Aorta (tissue), 5 donors: ENCODE results near the gene RUVBL1. TPM values are rescaled to one million over a fixed set of nuclear protein-coding genes. Genes with fewer than 3 reads are reported as not detected.

Experiments used
- ATAC-seq: fragments of 200-7000 bp; cut with Tn5 transposase; one replicate; pipeline ENCODE4 v1.9.1; 2022; ENCODE audit warnings: moderate library complexity; ENCODE audit not compliant: low FRiP score
- DNase-seq, 2 donors: peaks; one replicate each; pipeline ENCODE4 v3.0.0-alpha.2; 2020
- H3K27ac ChIP-seq, 2 donors: one replicate each; pipeline ENCODE4 v1.5.1; 2013; ENCODE audit warnings: low read length in 2 of 2, mild to moderate bottlenecking in 2 of 2, moderate library complexity in 2 of 2, control low read depth in 1 of 2, inconsistent platforms in 1 of 2, low read depth in 1 of 2
- H3K27me3 ChIP-seq, 2 donors: one replicate each; pipeline ENCODE4 v1.6.1; 2013; ENCODE audit warnings: control low read depth in 1 of 2, low read length in 1 of 2, mild to moderate bottlenecking in 1 of 2, moderate library complexity in 1 of 2; ENCODE audit not compliant: insufficient read depth in 2 of 2, control insufficient read depth in 1 of 2
- H3K36me3 ChIP-seq, 2 donors: one replicate each; pipeline ENCODE4 v1.6.1; 2013; ENCODE audit warnings: control low read depth in 1 of 2, low read length in 1 of 2, mild to moderate bottlenecking in 1 of 2; ENCODE audit not compliant: insufficient read depth in 2 of 2, control insufficient read depth in 1 of 2
- H3K4me1 ChIP-seq, 2 donors: one replicate each; pipeline ENCODE4 v1.6.1; 2013; ENCODE audit warnings: low read length in 2 of 2, control low read depth in 1 of 2, mild to moderate bottlenecking in 1 of 2, moderate library complexity in 1 of 2; ENCODE audit not compliant: insufficient read depth in 2 of 2, control insufficient read depth in 1 of 2
- H3K4me3 ChIP-seq, 2 donors: one replicate each; pipeline ENCODE4 v1.5.1; 2013; ENCODE audit warnings: low read length in 2 of 2, control low read depth in 1 of 2, mild to moderate bottlenecking in 1 of 2
- H3K9me3 ChIP-seq: one replicate; pipeline ENCODE4 v1.6.1; 2013; ENCODE audit warnings: mild to moderate bottlenecking, low read length; ENCODE audit not compliant: control insufficient read depth
- WGBS, 2 donors: extraction: QIAGEN DNeasy Blood & Tissue Kit; methylation state at CpG; one replicate each; pipeline ENCODE4 v1.1.7; 2013; 5-methylcytosine and 5-hydroxymethylcytosine counted together
- intact Hi-C, 2 donors: fragments of 100-400 bp; cut with DNase I; formaldehyde crosslinking; loops; one replicate each; pipeline versions ENCODE4 v1.14.2 to v1.15.0; 2022
- polyA plus RNA-seq, 2 donors: library from polyadenylated mRNA; stranded (reverse); fragments of 200-250 nt; gene quantifications; one replicate each; pipeline ENCODE4 v1.2.3, GENCODE V29; 2013
- total RNA-seq, 2 donors: library from RNA; stranded (reverse); fragmentation: NEBNext Ultra II Directional; extraction: Animal tissue kit (Norgen Biotek cat#: 25700); gene quantifications; one replicate each; pipeline ENCODE4 v1.2.1, GENCODE V29; 2021
- donor health status: healthy with polysubstance abuse.
- donor health status: Bipolar disorder and iron deficiency.
- donor health status: DM: no; HTN: no; CAD: no.
- donor health status: DM: no; HTN: no; CAD: no.
- donor health status: DM: yes; HTN: yes; CAD: no.

RUVBL1 gene
- total and polyA plus RNA-seq, 4 donors = 12.3 to 18.5 (median 16.5) TPM

DNA sequence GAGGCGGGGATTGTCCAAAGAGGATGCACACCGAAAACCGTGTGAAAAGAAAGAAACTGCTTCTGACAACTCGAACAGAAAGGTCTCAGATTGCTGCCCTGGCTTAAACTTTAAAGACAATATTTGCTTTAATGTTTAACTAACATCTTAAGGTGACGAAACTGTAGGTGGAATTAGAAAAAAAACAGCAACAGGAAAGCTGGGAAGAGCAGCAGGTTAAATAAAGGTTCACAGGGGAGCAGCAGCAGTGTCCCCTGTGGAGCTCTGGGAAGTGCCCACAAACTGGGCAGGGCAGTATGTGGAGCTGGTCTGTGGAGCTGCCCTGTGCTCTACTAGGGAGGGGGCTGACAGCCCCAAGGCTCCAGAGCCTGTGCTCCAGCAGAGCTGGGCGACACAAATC is 25.4 kb downstream of the RUVBL1 start:
- 90 to 92% methylated on average over 6 of the region's 6 CpGs for WGBS, 2 donors
- Histone ChIP-seq H3K27me3 (no peaks in the 10 kb centered on the region), H3K27ac (no peak overlapping the region), H3K9me3 (no peaks in the 10 kb centered on the region), H3K4me3 (no peak overlapping the region), H3K36me3 (peaks cover 0 to 7% of the 10 kb centered on the region in 2 donors), H3K4me1 (no peaks in the 10 kb centered on the region)
- ATAC-seq = no peak
- intact Hi-C loops = loop anchor here (5.0 to 10.0 kb wide), 2 partner anchors 34 to 507 kb away; no protein-coding TSS in a partner anchor
- DNase-seq = no peak

GRCh38 chr3:128095222-128095703 is 28.3 kb downstream of the RUVBL1 start:
- Histone ChIP-seq H3K36me3 (peaks cover 0 to 5% of the 10 kb centered on the region in 2 donors), H3K27me3 (no peaks in the 10 kb centered on the region), H3K4me1 (no peaks in the 10 kb centered on the region), H3K27ac (no peak overlapping the region), H3K9me3 (no peaks in the 10 kb centered on the region), H3K4me3 (no peak overlapping the region)
- DNase-seq (peak; percentile 90 to 93), ATAC-seq (peak; percentile 92)
- WGBS, 2 donors = 58 to 68% methylated on average over 6 of the region's 6 CpGs
- intact Hi-C loops = loop anchor here (2.0 to 10.0 kb wide), 3 partner anchors 37 to 510 kb away; no protein-coding TSS in a partner anchor

- DNase-seq (no peak), ATAC-seq (no peak)
- 74 to 77% methylated on average over 13 of the region's 13 CpGs for WGBS, 2 donors
- Histone ChIP-seq H3K4me3 (no peak overlapping the region), H3K9me3 (no peaks in the 10 kb centered on the region), H3K27me3 (no peaks in the 10 kb centered on the region), H3K27ac (no peak overlapping the region), H3K36me3 (peaks cover 0 to 5% of the 10 kb centered on the region in 2 donors), H3K4me1 (no peaks in the 10 kb centered on the region)
- intact Hi-C loops = loop anchor here (2.0 to 10.0 kb wide), 3 partner anchors 38 to 510 kb away; no protein-coding TSS in a partner anchor
Observed at GRCh38 chr3:128094295-128095151, 29.1 kb downstream of the RUVBL1 start.

- Histone ChIP-seq H3K36me3 (peaks cover 0 to 4% of the 10 kb centered on the region in 2 donors), H3K9me3 (no peaks in the 10 kb centered on the region), H3K27me3 (no peaks in the 10 kb centered on the region), H3K27ac (no peak overlapping the region), H3K4me3 (no peak overlapping the region), H3K4me1 (no peaks in the 10 kb centered on the region)
- intact Hi-C loops = loop anchor here in 1 of 2 donors (10.0 kb wide), 1 partner anchor 513 kb away; no protein-coding TSS in a partner anchor
- DNase-seq = no peak
- no peak for ATAC-seq
- 90% methylated on average over 2 of the region's 2 CpGs for WGBS, 2 donors
Observed at GRCh38 chr3:128091586-128091985, 32.0 kb downstream of the RUVBL1 start.

GRCh38 chr3:128089135-128089534 is 34.5 kb downstream of the RUVBL1 start:
- DNase-seq (no peak), ATAC-seq (no peak)
- no peaks in the 10 kb centered on the region for H3K9me3 ChIP-seq
- H3K4me1 ChIP-seq = peaks cover 0 to 1% of the 10 kb centered on the region in 2 donors
- peaks cover 0 to 4% of the 10 kb centered on the region in 2 donors for H3K36me3 ChIP-seq
- intact Hi-C loops = no loop called here
- no peak overlapping the region for H3K4me3 ChIP-seq
- no peaks in the 10 kb centered on the region for H3K27me3 ChIP-seq
- H3K27ac ChIP-seq = no peak overlapping the region
- WGBS, 2 donors = 86 to 97% methylated on average over 1 of the region's 1 CpG

GRCh38 chr3:128084675-128085021 is 39.0 kb downstream of the RUVBL1 start:
- no peaks in the 10 kb centered on the region for H3K9me3 ChIP-seq
- peaks cover 0 to 4% of the 10 kb centered on the region in 2 donors for H3K36me3 ChIP-seq
- WGBS, 2 donors = 41 to 67% methylated on average over 6 of the region's 6 CpGs
- ATAC-seq = no peak
- no peaks in the 10 kb centered on the region for H3K27me3 ChIP-seq
- DNase-seq = no peak
- H3K4me3 ChIP-seq = no peak overlapping the region
- H3K4me1 ChIP-seq = peaks cover 0 to 3% of the 10 kb centered on the region in 2 donors
- intact Hi-C loops = no loop called here
- H3K27ac ChIP-seq = no peak overlapping the region

GRCh38 chr3:128083980-128084674 is 39.5 kb downstream of the RUVBL1 start:
- intact Hi-C loops = no loop called here

GRCh38 chr3:128083396-128083795 is 40.2 kb downstream of the RUVBL1 start:
- H3K27me3 ChIP-seq = no peaks in the 10 kb centered on the region
- no peak for ATAC-seq
- intact Hi-C loops = no loop called here
- no peak overlapping the region for H3K27ac ChIP-seq
- no peak for DNase-seq
- H3K36me3 ChIP-seq = peaks cover 0 to 4% of the 10 kb centered on the region in 2 donors
- no peak overlapping the region for H3K4me3 ChIP-seq
- H3K4me1 ChIP-seq = peaks cover 0 to 3% of the 10 kb centered on the region in 2 donors
- no peaks in the 10 kb centered on the region for H3K9me3 ChIP-seq
- WGBS, 2 donors = 57% methylated on average over 10 of the region's 10 CpGs

More at GRCh38 chr3:128083980-128084674, 39.5 kb downstream of the RUVBL1 start:
- no peak for ATAC-seq
- no peaks in the 10 kb centered on the region for H3K9me3 ChIP-seq
- peaks cover 0 to 3% of the 10 kb centered on the region in 2 donors for H3K4me1 ChIP-seq
- no peaks in the 10 kb centered on the region for H3K27me3 ChIP-seq
- no peak for DNase-seq
- WGBS, 2 donors = 30 to 41% methylated on average over 9 of the region's 9 CpGs
- no peak overlapping the region for H3K27ac ChIP-seq
- H3K4me3 ChIP-seq = no peak overlapping the region
- H3K36me3 ChIP-seq = peaks cover 0 to 4% of the 10 kb centered on the region in 2 donors
